Karpas-422 (cell line): ENCODE measurements around the gene B3GALT5. TPM values are rescaled to one million over a fixed set of nuclear protein-coding genes. Genes with fewer than 3 reads are reported as not detected.

Experiments used
- DNase-seq: peaks from one replicate; pipeline ENCODE4 v3.0.0-alpha.2; 2015
- H2AFZ ChIP-seq: fragments of 200-600 bp; sonication (generic); 2 replicates; pipeline ENCODE4 v1.6.1; 2014; ENCODE audit warnings: antibody characterized with exemption, low read length, mixed read lengths
- H3K27ac ChIP-seq: fragments of 200-600 bp; sonication (generic); 2 replicates; pipeline ENCODE4 v1.5.1; 2014; ENCODE audit warnings: mild to moderate bottlenecking, low read length, moderate library complexity
- H3K27me3 ChIP-seq: fragments of 200-600 bp; sonication (generic); 2 replicates; pipeline ENCODE4 v1.6.1; 2014; ENCODE audit warnings: low read length, mixed read lengths
- H3K36me3 ChIP-seq: fragments of 200-600 bp; sonication (generic); 2 replicates; pipeline ENCODE4 v1.6.1; 2014; ENCODE audit warnings: low read length, mixed read lengths; ENCODE audit not compliant: insufficient read depth
- H3K4me1 ChIP-seq: fragments of 200-600 bp; sonication (generic); 2 replicates; pipeline ENCODE4 v1.6.1; 2014; ENCODE audit warnings: mild to moderate bottlenecking, low read length, mixed read lengths
- H3K4me2 ChIP-seq: fragments of 200-600 bp; sonication (generic); 2 replicates; pipeline ENCODE4 v1.6.1; 2014; ENCODE audit warnings: low read length, low read depth, mild to moderate bottlenecking; ENCODE audit not compliant: poor library complexity, severe bottlenecking
- H3K4me3 ChIP-seq: fragments of 200-600 bp; sonication (generic); 2 replicates; pipeline ENCODE4 v1.5.1; 2014; ENCODE audit warnings: mild to moderate bottlenecking, antibody characterized with exemption, low read length, mixed read lengths
- H3K79me2 ChIP-seq: fragments of 200-600 bp; sonication (generic); 2 replicates; pipeline ENCODE4 v1.6.1; 2014; ENCODE audit warnings: mild to moderate bottlenecking, low read length, mixed read lengths
- H3K9ac ChIP-seq: fragments of 200-600 bp; sonication (generic); 2 replicates; pipeline ENCODE4 v1.6.0; 2014; ENCODE audit warnings: low read length
- H3K9me2 ChIP-seq: fragments of 200-600 bp; sonication (generic), shearing (Covaris generic); replicated peaks from 2 replicates; pipeline ENCODE4 v1.6.0; 2014; ENCODE audit warnings: mild to moderate bottlenecking, low read length, moderate library complexity; ENCODE audit not compliant: insufficient read depth
- H3K9me3 ChIP-seq: fragments of 300-700, 200-600 bp; sonication (generic); 2 replicates; pipeline ENCODE4 v1.6.1; 2014; ENCODE audit warnings: low read length, mixed read lengths
- H4K20me1 ChIP-seq: fragments of 200-600 bp; sonication (generic); 2 replicates; pipeline ENCODE4 v1.6.1; 2014; ENCODE audit warnings: mild to moderate bottlenecking, antibody characterized with exemption, low read length, low read depth; ENCODE audit not compliant: insufficient read depth
- total RNA-seq: library from RNA; depleted of rRNA; stranded (reverse); fragments of >200 nt; shearing (Covaris generic); gene quantifications from 2 replicates; pipeline ENCODE4 v1.2.3, GENCODE V29; 2014; ENCODE audit warnings: low replicate concordance

B3GALT5 gene
- total RNA-seq, 1 experiment from 2014 or later, result not detected

DNA sequence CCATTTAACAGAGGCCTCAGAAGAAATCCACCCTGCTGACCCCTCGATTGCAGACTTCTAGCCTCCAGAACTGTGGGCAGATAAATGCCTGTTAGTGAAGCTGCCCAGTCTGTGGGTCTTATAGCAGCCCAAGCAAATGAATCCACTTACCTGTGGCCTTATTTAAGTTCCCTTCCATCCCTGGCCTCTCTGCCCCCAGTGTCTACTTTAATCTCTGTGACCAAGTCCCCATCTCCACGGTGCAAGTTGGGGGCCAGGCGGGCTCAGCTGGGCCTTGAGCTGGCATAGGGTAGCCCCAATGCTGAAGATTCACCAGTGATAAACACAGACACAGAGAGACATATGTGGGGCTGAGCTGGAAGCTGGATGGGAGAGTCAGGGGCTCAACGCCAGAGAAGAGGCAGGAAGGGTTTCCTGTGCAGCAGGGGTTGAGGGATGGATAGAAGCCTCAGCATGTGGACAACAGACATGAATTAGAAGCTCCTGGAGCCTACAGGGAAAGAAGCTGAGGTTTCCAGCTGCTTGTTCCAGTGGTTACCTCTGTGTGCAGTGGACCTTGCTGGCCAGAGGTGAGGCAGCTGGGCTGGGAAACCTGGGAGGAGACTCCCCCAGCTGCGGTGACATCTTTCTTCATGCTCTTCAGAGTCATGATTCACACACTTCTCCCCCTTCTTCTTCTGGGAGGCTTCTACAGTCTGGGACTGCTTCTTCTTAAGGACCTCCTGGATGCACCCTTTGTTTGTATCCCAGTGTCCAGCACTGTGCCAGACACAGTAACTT lies 13.4 kb upstream of the B3GALT5 start:
- Histone ChIP-seq H3K9me2 (no peaks in the 10 kb centered on the region), H3K9ac (no peak overlapping the region), H3K27ac (no peak overlapping the region), H3K79me2 (no peaks in the 10 kb centered on the region), H3K4me2 (no peak overlapping the region), H2AFZ (no peak overlapping the region), H3K36me3 (no peaks in the 10 kb centered on the region), H3K4me3 (no peak overlapping the region), H4K20me1 (no peaks in the 10 kb centered on the region), H3K9me3 (no peaks in the 10 kb centered on the region), H3K4me1 (no peaks in the 10 kb centered on the region), H3K27me3 (no peaks in the 10 kb centered on the region)
- no peak for DNase-seq

DNA sequence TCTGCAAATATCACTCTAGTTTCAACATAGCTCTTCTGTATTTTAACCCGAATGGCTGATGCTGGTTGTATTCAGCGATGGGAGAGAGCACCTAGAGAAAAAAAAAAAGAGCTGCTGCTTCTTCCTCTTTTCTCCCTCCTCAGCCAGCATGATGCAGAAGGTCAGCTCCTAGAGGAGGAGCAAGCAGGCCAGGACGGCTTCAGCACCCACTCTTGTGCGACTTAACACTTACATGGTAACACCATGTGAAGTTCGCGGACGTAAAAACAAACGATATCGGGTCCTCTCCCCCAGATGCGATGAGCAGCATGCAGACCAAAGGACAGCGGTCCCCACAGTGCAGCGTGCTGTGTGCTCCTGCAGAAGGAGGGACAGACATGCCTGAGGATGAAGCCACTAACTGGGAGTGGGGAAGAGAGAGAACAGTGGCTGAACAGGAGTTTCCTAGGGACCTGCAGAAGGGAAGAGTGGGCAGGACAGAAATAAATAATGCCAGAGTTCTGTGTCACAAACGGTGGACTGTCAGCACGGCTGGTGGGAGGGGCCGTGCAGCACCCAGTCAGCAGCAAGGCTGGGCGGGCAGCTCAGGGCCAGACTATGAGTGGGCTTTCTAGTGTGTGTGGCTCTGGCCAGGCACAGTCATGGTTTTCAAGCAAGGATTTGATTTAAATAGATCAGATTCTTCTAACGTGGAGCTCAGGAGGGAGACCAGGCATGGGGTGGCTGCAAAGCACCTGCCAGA lies 11.4 kb upstream of the B3GALT5 start:
- Histone ChIP-seq H3K4me2 (no peak overlapping the region), H3K9ac (no peak overlapping the region), H3K9me3 (no peaks in the 10 kb centered on the region), H4K20me1 (no peaks in the 10 kb centered on the region), H3K4me3 (no peak overlapping the region), H3K27ac (no peak overlapping the region), H3K79me2 (no peaks in the 10 kb centered on the region), H3K36me3 (no peaks in the 10 kb centered on the region), H3K9me2 (no peaks in the 10 kb centered on the region), H3K27me3 (no peaks in the 10 kb centered on the region), H3K4me1 (no peaks in the 10 kb centered on the region), H2AFZ (no peak overlapping the region)
- no peak for DNase-seq

DNA sequence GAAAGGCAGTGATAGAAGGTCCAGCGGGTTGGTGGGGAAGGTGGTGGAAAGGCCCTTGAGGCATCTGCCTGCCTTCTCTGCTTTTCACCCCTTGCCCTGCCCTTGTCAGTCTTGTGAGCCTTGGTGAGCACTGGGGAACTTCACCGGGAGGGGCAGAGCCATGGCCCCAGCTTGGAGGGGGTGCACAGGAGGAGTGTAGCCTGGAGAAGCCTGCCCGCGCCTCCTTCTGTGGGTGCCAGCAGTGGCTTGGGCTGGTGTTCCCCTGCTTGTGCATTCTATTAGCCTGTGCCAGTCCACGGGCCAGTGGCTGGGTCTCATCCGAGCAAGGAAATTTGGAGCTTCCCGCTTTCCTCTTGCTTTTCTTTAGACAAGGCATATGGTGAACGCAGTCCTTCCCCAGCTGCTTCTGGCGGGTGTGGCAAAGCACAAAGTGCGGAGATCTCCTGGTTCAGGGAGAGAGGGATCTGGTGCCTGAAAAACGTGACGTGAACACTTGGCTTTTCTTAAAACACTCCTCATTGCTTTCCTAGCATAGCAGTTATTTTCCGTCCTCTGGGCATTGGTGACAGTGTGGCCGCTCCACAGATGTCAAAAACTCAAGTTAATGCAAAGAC lies 10.6 kb upstream of the B3GALT5 start:
- H3K4me3 ChIP-seq, result no peak overlapping the region
- no peaks in the 10 kb centered on the region for H4K20me1 ChIP-seq
- no peak overlapping the region for H3K27ac ChIP-seq
- no peak overlapping the region for H3K4me2 ChIP-seq
- no peaks in the 10 kb centered on the region for H3K9me2 ChIP-seq
- H3K79me2 ChIP-seq, result no peaks in the 10 kb centered on the region
- H3K36me3 ChIP-seq, result no peaks in the 10 kb centered on the region
- H3K4me1 ChIP-seq, result no peaks in the 10 kb centered on the region
- DNase-seq, result no peak
- no peak overlapping the region for H2AFZ ChIP-seq
- no peaks in the 10 kb centered on the region for H3K27me3 ChIP-seq
- H3K9ac ChIP-seq, result no peak overlapping the region
- no peaks in the 10 kb centered on the region for H3K9me3 ChIP-seq

DNA sequence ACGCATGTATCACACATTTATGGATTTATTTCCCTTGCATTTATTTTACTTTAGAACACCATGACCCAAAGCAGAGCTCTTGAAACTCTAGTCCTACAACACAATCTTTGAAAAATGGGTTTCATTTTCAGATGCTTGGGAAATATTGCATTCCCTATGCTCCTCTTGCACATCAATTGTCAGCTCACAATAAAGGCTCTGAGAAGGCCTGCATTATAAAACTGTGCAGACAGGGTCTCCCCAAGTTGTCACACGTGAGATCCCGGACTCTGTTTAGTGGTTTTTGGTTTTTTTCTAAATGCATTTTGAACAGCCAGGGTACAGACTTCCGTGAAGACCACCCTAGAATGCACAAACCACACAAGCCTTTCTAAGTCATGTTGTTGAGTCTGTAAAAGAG lies 9.9 kb upstream of the B3GALT5 start:
- H3K4me2 ChIP-seq, result no peak overlapping the region
- H3K27ac ChIP-seq, result no peak overlapping the region
- no peaks in the 10 kb centered on the region for H3K79me2 ChIP-seq
- H3K9ac ChIP-seq, result no peak overlapping the region
- H4K20me1 ChIP-seq, result no peaks in the 10 kb centered on the region
- H3K4me1 ChIP-seq, result no peaks in the 10 kb centered on the region
- H3K9me3 ChIP-seq, result no peaks in the 10 kb centered on the region
- no peak overlapping the region for H3K4me3 ChIP-seq
- H3K36me3 ChIP-seq, result no peaks in the 10 kb centered on the region
- no peak overlapping the region for H2AFZ ChIP-seq
- no peaks in the 10 kb centered on the region for H3K9me2 ChIP-seq
- H3K27me3 ChIP-seq, result no peaks in the 10 kb centered on the region
- DNase-seq, result no peak

DNA sequence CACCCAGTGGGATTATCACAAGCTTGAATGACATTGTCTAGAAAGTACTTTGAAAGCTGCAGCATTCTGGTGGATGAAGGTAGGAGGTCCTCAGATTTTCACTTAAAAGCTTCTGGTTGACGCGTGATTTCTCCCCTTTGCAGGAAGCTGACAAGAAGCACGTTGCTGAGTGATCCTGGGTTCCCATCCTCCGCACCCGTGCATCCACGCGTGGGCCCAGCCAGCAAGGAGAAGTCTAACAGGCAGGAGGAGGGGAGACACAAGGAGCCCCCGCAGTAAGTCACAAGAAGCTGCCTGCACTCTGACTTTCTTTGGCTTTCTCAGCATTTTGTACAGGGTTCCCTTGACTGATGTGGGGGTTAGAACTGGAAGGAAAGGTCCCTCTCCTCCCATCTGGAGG lies 7.8 kb upstream of the B3GALT5 start:
- H3K9me2 ChIP-seq, result no peaks in the 10 kb centered on the region
- H3K27ac ChIP-seq, result no peak overlapping the region
- no peaks in the 10 kb centered on the region for H4K20me1 ChIP-seq
- no peaks in the 10 kb centered on the region for H3K27me3 ChIP-seq
- H3K4me2 ChIP-seq, result no peak overlapping the region
- no peaks in the 10 kb centered on the region for H3K4me1 ChIP-seq
- no peaks in the 10 kb centered on the region for H3K36me3 ChIP-seq
- no peak for DNase-seq
- no peak overlapping the region for H2AFZ ChIP-seq
- H3K9ac ChIP-seq, result no peak overlapping the region
- H3K4me3 ChIP-seq, result no peak overlapping the region
- H3K9me3 ChIP-seq, result no peaks in the 10 kb centered on the region
- H3K79me2 ChIP-seq, result no peaks in the 10 kb centered on the region

DNA sequence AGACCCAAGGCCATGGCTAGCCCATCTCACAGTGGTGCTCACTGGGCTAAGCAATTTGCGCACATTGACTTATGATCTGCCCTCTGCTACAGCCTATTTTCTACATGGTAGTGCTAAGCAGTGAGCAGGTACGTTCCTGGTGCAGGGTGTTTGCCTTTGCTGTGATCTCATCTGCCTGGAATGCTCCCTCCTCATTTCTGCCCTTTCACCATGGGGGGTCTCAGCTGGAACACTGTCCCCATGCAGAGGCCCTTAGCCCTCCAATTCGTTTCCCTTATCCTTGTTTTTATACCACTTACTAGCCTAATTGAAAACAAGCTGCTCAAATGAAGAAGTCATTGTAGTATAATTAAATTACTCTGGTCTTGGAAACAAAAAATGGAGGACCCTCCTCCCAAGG lies 2.0 kb upstream of the B3GALT5 start:
- H3K4me3 ChIP-seq, result no peak overlapping the region
- H3K79me2 ChIP-seq, result no peaks in the 10 kb centered on the region
- H3K4me1 ChIP-seq, result peaks cover 11% of the 10 kb centered on the region
- no peak overlapping the region for H3K9ac ChIP-seq
- H3K4me2 ChIP-seq, result no peak overlapping the region
- H2AFZ ChIP-seq, result no peak overlapping the region
- H3K27ac ChIP-seq, result no peak overlapping the region
- no peaks in the 10 kb centered on the region for H4K20me1 ChIP-seq
- H3K36me3 ChIP-seq, result no peaks in the 10 kb centered on the region
- H3K9me3 ChIP-seq, result no peaks in the 10 kb centered on the region
- no peak for DNase-seq
- H3K27me3 ChIP-seq, result no peaks in the 10 kb centered on the region
- no peaks in the 10 kb centered on the region for H3K9me2 ChIP-seq

DNA sequence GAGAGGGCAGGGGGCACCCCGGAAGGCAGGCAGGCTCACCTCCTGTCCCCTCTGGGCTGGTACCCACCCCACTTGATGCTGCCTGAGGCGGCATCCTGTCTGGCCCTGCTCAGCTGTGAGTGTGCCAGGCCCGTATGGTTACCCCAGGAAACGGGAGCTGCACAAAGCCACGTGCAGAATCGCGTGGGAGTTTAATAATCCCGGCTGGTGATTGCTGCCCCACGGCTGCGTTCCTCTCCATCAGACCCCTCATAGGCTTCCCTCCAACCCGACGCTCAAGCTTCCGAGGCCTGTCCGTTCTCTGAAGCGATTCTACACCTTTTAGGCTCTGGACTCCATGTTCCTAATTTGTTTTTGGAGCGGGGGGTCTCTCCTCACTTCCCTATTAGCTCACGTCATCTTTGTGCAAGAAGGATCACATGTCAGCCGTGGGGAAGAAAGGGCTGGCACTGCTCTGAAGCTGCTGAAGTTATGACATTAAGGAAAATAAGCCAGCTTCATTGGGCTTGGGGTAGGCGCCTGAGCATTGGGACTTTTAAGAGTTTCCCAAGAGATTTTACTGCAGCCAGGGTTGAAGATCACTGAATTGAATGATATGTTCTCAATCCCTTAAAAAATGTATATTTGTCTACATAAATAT lies 1.1 kb upstream of the B3GALT5 start:
- Histone ChIP-seq H3K79me2 (no peaks in the 10 kb centered on the region), H3K9me3 (no peaks in the 10 kb centered on the region), H3K4me3 (no peak overlapping the region), H3K36me3 (no peaks in the 10 kb centered on the region), H3K9ac (no peak overlapping the region), H3K9me2 (no peaks in the 10 kb centered on the region), H2AFZ (no peak overlapping the region), H3K27ac (no peak overlapping the region), H3K4me2 (no peak overlapping the region), H3K27me3 (no peaks in the 10 kb centered on the region), H3K4me1 (peaks cover 11% of the 10 kb centered on the region), H4K20me1 (no peaks in the 10 kb centered on the region)
- DNase-seq, result no peak
